Measurements from ENCODE around the gene REG3G. TPM values are rescaled to one million over a fixed set of nuclear protein-coding genes. Genes with fewer than 3 reads are reported as not detected.
A peak's percentile ranks its signal among the peaks of the same experiment; 100 is the strongest.

Gene REG3G
- total RNA-seq, 1 experiment from 2014 or later, result not detected

GRCh38 chr2:78979380-78980151 is 45.9 kb upstream of the REG3G start:
- H3K4me3 ChIP-seq (ENCODE audit: low read depth, low read length, poor library complexity, severe bottlenecking), result no peak overlapping the region
- peak; percentile 88 for DNase-seq (ENCODE audit: low spot score)
- no peaks in the 10 kb centered on the region for H3K27me3 ChIP-seq (replicated peaks; ENCODE audit: insufficient read depth, low read depth, low read length, poor library complexity)
- H3K36me3 ChIP-seq (ENCODE audit: insufficient read depth, low read length, poor library complexity, severe bottlenecking), result no peaks in the 10 kb centered on the region
- ChIA-PET POLR2A (ENCODE audit: low non-redundant PET) (no interaction called here), CTCF (interaction anchor here (1.0 kb wide), 1 partner anchor 561 kb away, joined by 3 read pairs; no protein-coding TSS in a partner anchor)
- BruUV-seq (replicated peaks), result no TSS peak
- H3K4me1 ChIP-seq (ENCODE audit: insufficient read depth, low read length, poor library complexity, severe bottlenecking), result peaks cover 29% of the 10 kb centered on the region
- no peaks in the 10 kb centered on the region for H3K9me3 ChIP-seq (ENCODE audit: low read depth, low read length, poor library complexity, severe bottlenecking)
- intact Hi-C loops (cut with micrococcal nuclease; ENCODE audit: unreplicated experiment), result loop anchor here (1.0 to 10.0 kb wide), 6 partner anchors 115 to 916 kb away; no protein-coding TSS in a partner anchor
- TF ChIP-seq EZH2 (IDR thresholded peaks at IDR 0.05; ENCODE audit: borderline replicate concordance, low read depth, low read length, poor library complexity, severe bottlenecking) (no peak), CTCF (conservative IDR thresholded peaks at IDR 0.05; ENCODE audit: low read depth, low read length) (peak; percentile 89)
- H3K27ac ChIP-seq (ENCODE audit: low read depth, low read length, poor library complexity, severe bottlenecking), result peak overlapping the region; percentile 68

GRCh38 chr2:78980152-78980465 is 45.4 kb upstream of the REG3G start:
- no peaks in the 10 kb centered on the region for H3K27me3 ChIP-seq (replicated peaks; ENCODE audit: insufficient read depth, low read depth, low read length, poor library complexity)
- intact Hi-C loops (cut with micrococcal nuclease; ENCODE audit: unreplicated experiment), result loop anchor here (2.0 kb wide), 1 partner anchor 549 kb away; no protein-coding TSS in a partner anchor
- no TSS peak for BruUV-seq (replicated peaks)
- H3K9me3 ChIP-seq (ENCODE audit: low read depth, low read length, poor library complexity, severe bottlenecking), result no peaks in the 10 kb centered on the region
- H3K36me3 ChIP-seq (ENCODE audit: insufficient read depth, low read length, poor library complexity, severe bottlenecking), result no peaks in the 10 kb centered on the region
- CTCF ChIA-PET, result no interaction called here
- TF ChIP-seq EZH2 (IDR thresholded peaks at IDR 0.05; ENCODE audit: borderline replicate concordance, low read depth, low read length, poor library complexity, severe bottlenecking), result no peak
- no peak for TF ChIP-seq CTCF (conservative IDR thresholded peaks at IDR 0.05; ENCODE audit: low read depth, low read length)
- H3K27ac ChIP-seq (ENCODE audit: low read depth, low read length, poor library complexity, severe bottlenecking), result peak overlapping the region; percentile 68
- H3K4me3 ChIP-seq (ENCODE audit: low read depth, low read length, poor library complexity, severe bottlenecking), result no peak overlapping the region
- peaks cover 29% of the 10 kb centered on the region for H3K4me1 ChIP-seq (ENCODE audit: insufficient read depth, low read length, poor library complexity, severe bottlenecking)
- no peak for DNase-seq (ENCODE audit: low spot score)
- POLR2A ChIA-PET (ENCODE audit: low non-redundant PET), result no interaction called here

- intact Hi-C loops (cut with micrococcal nuclease; ENCODE audit: unreplicated experiment), result loop anchor here (2.0 kb wide), 1 partner anchor 550 kb away; no protein-coding TSS in a partner anchor
- Histone ChIP-seq H3K4me1 (ENCODE audit: insufficient read depth, low read length, poor library complexity, severe bottlenecking) (peaks cover 29% of the 10 kb centered on the region), H3K9me3 (ENCODE audit: low read depth, low read length, poor library complexity, severe bottlenecking) (no peaks in the 10 kb centered on the region), H3K27me3 (replicated peaks; ENCODE audit: insufficient read depth, low read depth, low read length, poor library complexity) (no peaks in the 10 kb centered on the region), H3K4me3 (ENCODE audit: low read depth, low read length, poor library complexity, severe bottlenecking) (no peak overlapping the region), H3K27ac (ENCODE audit: low read depth, low read length, poor library complexity, severe bottlenecking) (no peak overlapping the region), H3K36me3 (ENCODE audit: insufficient read depth, low read length, poor library complexity, severe bottlenecking) (no peaks in the 10 kb centered on the region)
- DNase-seq (ENCODE audit: low spot score), result peak; percentile 50
- TF ChIP-seq CTCF (conservative IDR thresholded peaks at IDR 0.05; ENCODE audit: low read depth, low read length), result no peak
- TF ChIP-seq EZH2 (IDR thresholded peaks at IDR 0.05; ENCODE audit: borderline replicate concordance, low read depth, low read length, poor library complexity, severe bottlenecking), result no peak
- no TSS peak for BruUV-seq (replicated peaks)
- POLR2A ChIA-PET (ENCODE audit: low non-redundant PET), result no interaction called here
- CTCF ChIA-PET, result no interaction called here
Measured at GRCh38 chr2:78980871-78981270, 44.6 kb upstream of the REG3G start.

Data from A673 (cell line).